ENCODE results near the gene YPEL2.

DNA sequence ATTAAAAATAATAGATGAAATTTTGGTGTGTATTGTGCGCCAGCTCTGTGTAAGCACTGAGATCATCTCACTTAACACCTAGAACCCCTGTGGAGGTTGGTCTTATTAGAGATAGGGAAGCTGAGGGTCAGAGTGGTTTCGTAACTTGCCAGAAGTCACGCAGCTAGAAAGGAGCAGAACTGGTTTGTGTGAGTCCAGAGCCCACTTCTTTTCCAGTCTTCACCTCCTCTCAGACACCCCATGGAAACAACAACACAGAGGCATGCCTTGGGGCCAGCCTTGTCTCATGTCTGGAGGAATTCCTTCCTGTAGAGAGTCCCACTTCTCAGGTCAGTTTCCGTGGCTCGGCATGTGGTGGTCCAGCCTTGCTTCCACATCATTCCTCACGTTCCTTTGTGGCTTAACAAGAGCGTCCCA is 16.5 kb downstream of the YPEL2 start:
- TF ChIP-seq, protein P1, sequence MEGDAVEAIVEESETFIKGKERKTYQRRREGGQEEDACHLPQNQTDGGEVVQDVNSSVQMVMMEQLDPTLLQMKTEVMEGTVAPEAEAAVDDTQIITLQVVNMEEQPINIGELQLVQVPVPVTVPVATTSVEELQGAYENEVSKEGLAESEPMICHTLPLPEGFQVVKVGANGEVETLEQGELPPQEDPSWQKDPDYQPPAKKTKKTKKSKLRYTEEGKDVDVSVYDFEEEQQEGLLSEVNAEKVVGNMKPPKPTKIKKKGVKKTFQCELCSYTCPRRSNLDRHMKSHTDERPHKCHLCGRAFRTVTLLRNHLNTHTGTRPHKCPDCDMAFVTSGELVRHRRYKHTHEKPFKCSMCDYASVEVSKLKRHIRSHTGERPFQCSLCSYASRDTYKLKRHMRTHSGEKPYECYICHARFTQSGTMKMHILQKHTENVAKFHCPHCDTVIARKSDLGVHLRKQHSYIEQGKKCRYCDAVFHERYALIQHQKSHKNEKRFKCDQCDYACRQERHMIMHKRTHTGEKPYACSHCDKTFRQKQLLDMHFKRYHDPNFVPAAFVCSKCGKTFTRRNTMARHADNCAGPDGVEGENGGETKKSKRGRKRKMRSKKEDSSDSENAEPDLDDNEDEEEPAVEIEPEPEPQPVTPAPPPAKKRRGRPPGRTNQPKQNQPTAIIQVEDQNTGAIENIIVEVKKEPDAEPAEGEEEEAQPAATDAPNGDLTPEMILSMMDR (optimal IDR thresholded peaks at IDR 0.05 in 1 of 3, IDR thresholded peaks at IDR 0.05 in 1 of 3, conservative IDR thresholded peaks at IDR 0.05 in 1 of 3; ENCODE audit: extremely low read depth in 1 of 3, insufficient read depth in 2 of 3, low read length in 3 of 3): no peak
- no peak for TF ChIP-seq EZH2 (IDR thresholded peaks at IDR 0.05; ENCODE audit: low read length)

Data from keratinocyte (primary cell).